PC-3 (cell line): ENCODE data around the gene HYAL2. TPM values are rescaled to one million over a fixed set of nuclear protein-coding genes. Genes with fewer than 3 reads are reported as not detected.

ENCODE experiments used
- ATAC-seq: fragments of 200-7000 bp; cut with Tn5 transposase; 2 replicates; pipeline ENCODE4 v1.9.1; 2020; ENCODE audit warnings: mild to moderate bottlenecking, moderate library complexity
- BruUV-seq: library from RNA; stranded (reverse); fragments of 400-500 nt; replicated peaks from 2 replicates; lab custom pipeline; 2021; lab: Mats Ljungman, UMichigan
- CTCF ChIA-PET: fragments of 300-600 bp; sonication (Branson Sonifier 250); formaldehyde crosslinking; loops from one replicate; lab custom pipeline; 2022; ENCODE audit warnings: antibody characterized with exemption; lab: Charles Lee
- POLR2A ChIA-PET: fragments of 300-600 bp; sonication (Branson Sonifier 250); formaldehyde crosslinking; loops from one replicate; lab custom pipeline; 2022; ENCODE audit warnings: antibody characterized with exemption; ENCODE audit not compliant: unreplicated experiment; lab: Charles Lee
- DNase-seq: peaks from one replicate; pipeline ENCODE4 v3.0.0-alpha.2; 2015
- H2AFZ ChIP-seq: fragments of 300-600 bp; sonication (generic); 2 replicates; pipeline ENCODE4 v1.6.0; 2016; ENCODE audit warnings: antibody characterized with exemption, low read length
- H3F3A ChIP-seq: fragments of 300-600 bp; sonication (generic); one replicate; pipeline ENCODE4 v1.6.0; 2017; ENCODE audit warnings: antibody characterized with exemption, low read length, control low read depth, mild to moderate bottlenecking; ENCODE audit not compliant: unreplicated experiment
- H3K27ac ChIP-seq: fragments of 300-600 bp; sonication (generic); 2 replicates; pipeline ENCODE4 v1.5.1; 2016; ENCODE audit warnings: mild to moderate bottlenecking, low read length
- H3K27me3 ChIP-seq: fragments of 300-600 bp; sonication (generic); 2 replicates; pipeline ENCODE4 v1.6.1; 2016; ENCODE audit warnings: low read length, mixed read lengths
- H3K36me3 ChIP-seq: fragments of 300-600 bp; sonication (generic); 2 replicates; pipeline ENCODE4 v1.6.1; 2016; ENCODE audit warnings: low read depth, mixed run types, low read length, mixed read lengths
- H3K4me1 ChIP-seq: fragments of 300-600 bp; sonication (generic); 2 replicates; pipeline ENCODE4 v1.5.1; 2016; ENCODE audit warnings: low read length; ENCODE audit not compliant: insufficient read depth
- H3K4me2 ChIP-seq: fragments of 300-600 bp; sonication (generic); 2 replicates; pipeline ENCODE4 v1.6.0; 2016; ENCODE audit warnings: low read length
- H3K4me3 ChIP-seq: fragments of 300-600 bp; sonication (generic); 2 replicates; pipeline ENCODE4 v1.5.1; 2016; ENCODE audit warnings: mild to moderate bottlenecking, low read length, mixed read lengths
- H3K79me2 ChIP-seq: fragments of 300-600 bp; sonication (generic); 2 replicates; pipeline ENCODE4 v1.6.1; 2017; ENCODE audit warnings: low read length, mixed read lengths
- H3K9ac ChIP-seq: fragments of 300-600 bp; sonication (generic); 2 replicates; pipeline ENCODE4 v1.6.0; 2016; ENCODE audit warnings: mild to moderate bottlenecking, low read length
- H3K9me2 ChIP-seq: fragments of 300-600 bp; sonication (generic); replicated peaks from 2 replicates; pipeline ENCODE4 v1.6.1; 2016; ENCODE audit warnings: mixed run types, low read length, mixed read lengths
- H3K9me3 ChIP-seq: fragments of 300-600 bp; sonication (generic); 2 replicates; pipeline ENCODE4 v1.6.1; 2016; ENCODE audit warnings: low read length, mixed read lengths
- H4K20me1 ChIP-seq: fragments of 300-600 bp; sonication (generic); 2 replicates; pipeline ENCODE4 v1.6.1; 2016; ENCODE audit warnings: low read length, mixed read lengths
- CTCF ChIP-seq: fragments of 300-600 bp; sonication (generic); conservative IDR thresholded peaks from 2 replicates; pipeline ENCODE4 v1.5.1; 2017; ENCODE audit warnings: antibody characterized with exemption, low read depth, mild to moderate bottlenecking, low read length
- EZH2 ChIP-seq: fragments of 300-600 bp; sonication (generic); IDR thresholded peaks from one replicate; pipeline ENCODE4 v1.6.1; 2017; ENCODE audit warnings: antibody characterized with exemption, mild to moderate bottlenecking, low read length; ENCODE audit not compliant: unreplicated experiment
- EZH2phosphoT487 ChIP-seq: fragments of 300-600 bp; sonication (generic); IDR thresholded peaks from 2 replicates; pipeline ENCODE4 v1.6.1; 2018; ENCODE audit warnings: mild to moderate bottlenecking, antibody characterized with exemption, low read length, borderline replicate concordance
- intact Hi-C: fragments of 100-400 bp; cut with micrococcal nuclease; formaldehyde crosslinking; loops from 2 replicates; pipeline ENCODE4 v1.9.0; 2023
- total RNA-seq: library from RNA; depleted of rRNA; stranded (reverse); fragments of >200 nt; gene quantifications from 2 replicates; pipeline ENCODE4 v1.2.3, GENCODE V29; 2014

Gene HYAL2
- total RNA-seq, 1 experiment from 2014 or later: 97.8 TPM

DNA sequence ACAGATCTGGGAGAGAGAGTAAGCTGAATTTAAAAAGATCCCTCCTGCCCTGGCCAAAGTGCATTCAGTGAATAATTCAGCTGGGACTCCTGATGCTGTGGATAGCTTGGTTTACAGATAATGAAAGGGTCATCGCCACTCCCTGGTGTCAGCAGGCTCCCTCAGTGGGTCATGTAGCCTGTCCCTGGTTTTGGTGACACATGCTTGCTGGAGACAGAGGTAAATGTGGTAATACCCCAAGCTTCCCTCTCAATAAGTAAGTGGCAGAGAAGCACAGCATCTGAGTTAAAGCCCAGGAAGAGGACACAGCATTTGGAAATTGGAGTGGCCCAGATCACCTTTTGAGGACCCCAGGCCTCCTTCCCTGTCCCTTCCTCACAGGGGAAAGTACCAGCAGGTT is 34.9 kb upstream of the HYAL2 start:
- CTCF ChIA-PET: interaction anchor here (1.3 kb wide), 1 partner anchor 185 kb away, joined by 4 read pairs; no protein-coding TSS in a partner anchor
- H4K20me1 ChIP-seq: peaks cover 36% of the 10 kb centered on the region
- intact Hi-C loops: no loop called here

DNA sequence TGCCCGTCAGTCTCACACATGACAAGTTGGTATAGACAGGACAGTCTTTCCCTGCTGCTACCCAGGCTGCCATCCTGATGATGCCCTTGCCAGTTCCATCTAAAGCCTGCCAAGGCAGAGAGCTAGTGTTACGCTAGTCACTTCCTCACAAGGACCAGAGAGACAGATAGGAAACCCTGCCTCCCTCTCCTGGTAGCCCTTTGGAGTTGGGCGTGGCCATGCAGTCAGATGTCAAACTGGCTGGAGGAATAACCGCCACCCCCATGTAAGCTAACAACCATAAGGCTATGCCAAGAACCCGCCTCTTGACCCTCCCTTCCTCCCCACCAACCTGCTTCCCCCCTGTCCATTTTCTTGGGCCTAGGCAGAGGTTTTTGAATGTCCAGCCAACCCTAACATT is 34.0 kb upstream of the HYAL2 start:
- Histone ChIP-seq H3K9me3 (no peaks in the 10 kb centered on the region), H3K27me3 (no peaks in the 10 kb centered on the region), H3K4me1 (peaks cover 45% of the 10 kb centered on the region), H2AFZ (no peak overlapping the region), H3K27ac (no peak overlapping the region), H4K20me1 (peaks cover 36% of the 10 kb centered on the region), H3K79me2 (peaks cover 69% of the 10 kb centered on the region), H3K4me3 (peak overlapping the region; percentile 85), H3K36me3 (peaks cover 34% of the 10 kb centered on the region), H3K4me2 (peak overlapping the region; percentile 93), H3K9ac (no peak overlapping the region), H3K9me2 (no peaks in the 10 kb centered on the region), H3F3A (no peaks in the 10 kb centered on the region)
- BruUV-seq: no TSS peak
- ChIA-PET POLR2A (interaction anchor here (0.6 kb wide), 1 partner anchor 225 kb away, joined by 3 read pairs; no protein-coding TSS in a partner anchor), CTCF (interaction anchor here (0.5 to 1.3 kb wide), 3 partner anchors 186 to 1697 kb away, joined by 3 to 5 read pairs (median 4); no protein-coding TSS in a partner anchor)
- ATAC-seq (peak; percentile 27), DNase-seq (peak; percentile 70)
- intact Hi-C loops: no loop called here
- TF ChIP-seq EZH2phosphoT487: no peak
- TF ChIP-seq CTCF: no peak
- no peak for TF ChIP-seq EZH2

More for the DNA sequence above, 34.9 kb upstream of the HYAL2 start:
- Histone ChIP-seq H3K4me3 (peak overlapping the region; percentile 85), H3K9me2 (no peaks in the 10 kb centered on the region), H3K27me3 (no peaks in the 10 kb centered on the region), H3K9ac (peak overlapping the region; percentile 94), H3K4me2 (peak overlapping the region; percentile 93), H3K79me2 (peaks cover 63% of the 10 kb centered on the region), H3K9me3 (no peaks in the 10 kb centered on the region), H3F3A (no peaks in the 10 kb centered on the region), H3K4me1 (peaks cover 40% of the 10 kb centered on the region), H3K27ac (no peak overlapping the region), H2AFZ (no peak overlapping the region), H3K36me3 (peaks cover 34% of the 10 kb centered on the region)
- TF ChIP-seq CTCF: no peak
- TF ChIP-seq EZH2: no peak
- TF ChIP-seq EZH2phosphoT487: no peak
- DNase-seq (no peak), ATAC-seq (no peak)
- no TSS peak for BruUV-seq
- POLR2A ChIA-PET: interaction anchor here (0.6 kb wide), 1 partner anchor 1520 kb away, joined by 9 read pairs; no protein-coding TSS in a partner anchor

DNA sequence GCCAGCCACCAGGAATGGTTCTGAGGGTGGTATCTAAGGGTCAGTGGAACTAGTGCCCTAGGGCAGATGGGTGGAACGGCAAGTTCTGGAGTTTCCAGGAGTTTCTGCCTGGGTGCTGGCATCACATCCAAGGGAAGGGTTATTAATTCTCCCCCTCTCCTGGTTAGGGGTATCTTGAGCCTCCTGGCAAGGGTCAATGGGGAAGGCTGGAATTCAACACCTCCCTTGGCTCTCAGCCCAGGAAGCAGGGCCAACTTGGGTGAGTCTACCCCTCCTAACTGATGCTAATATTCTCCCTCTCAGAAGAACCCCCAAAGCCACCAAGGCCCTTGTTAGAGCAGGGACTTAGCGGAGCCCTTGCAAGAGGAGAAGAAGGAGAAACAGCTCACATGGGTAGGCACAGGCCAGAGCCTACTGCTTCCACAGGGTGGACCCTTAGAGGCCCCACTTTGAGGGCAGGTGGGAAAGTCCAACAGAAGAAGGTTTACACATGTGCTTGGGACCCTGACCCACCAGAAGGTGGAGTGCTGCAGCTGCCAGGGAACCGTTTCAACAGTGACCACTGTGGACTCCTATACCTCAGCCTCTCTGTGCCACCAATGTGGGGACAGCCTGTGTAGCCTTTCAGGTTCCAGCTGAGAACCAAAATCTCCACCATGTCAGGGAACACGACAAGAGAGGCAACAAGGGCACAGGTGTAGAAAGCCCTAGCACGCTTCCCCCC is 33.4 kb upstream of the HYAL2 start:
- no peak for DNase-seq
- Histone ChIP-seq H3K27me3 (no peaks in the 10 kb centered on the region), H2AFZ (no peak overlapping the region), H3K9me2 (no peaks in the 10 kb centered on the region), H3K4me2 (peak overlapping the region; percentile 93), H3F3A (no peaks in the 10 kb centered on the region), H3K27ac (no peak overlapping the region), H3K4me1 (peaks cover 50% of the 10 kb centered on the region), H3K79me2 (peaks cover 74% of the 10 kb centered on the region), H3K9ac (no peak overlapping the region), H4K20me1 (peaks cover 36% of the 10 kb centered on the region), H3K9me3 (no peaks in the 10 kb centered on the region), H3K36me3 (peaks cover 34% of the 10 kb centered on the region), H3K4me3 (peak overlapping the region; percentile 85)
- ATAC-seq: no peak
- TF ChIP-seq EZH2phosphoT487 (no peak), EZH2 (no peak), CTCF (no peak)
- ChIA-PET CTCF (interaction anchor here (0.5 to 0.6 kb wide), 2 partner anchors 28 to 236 kb away, joined by 5 to 10 read pairs; no protein-coding TSS in a partner anchor), POLR2A (no interaction called here)
- BruUV-seq: no TSS peak
- intact Hi-C loops: no loop called here
